Measurements from ENCODE around the gene SLIT1. TPM values are rescaled to one million over a fixed set of nuclear protein-coding genes. Genes with fewer than 3 reads are reported as not detected.

SLIT1 gene
- total RNA-seq, 4 donors from 2014 or later: 0.04 to 0.13 TPM; not detected in 2

DNA sequence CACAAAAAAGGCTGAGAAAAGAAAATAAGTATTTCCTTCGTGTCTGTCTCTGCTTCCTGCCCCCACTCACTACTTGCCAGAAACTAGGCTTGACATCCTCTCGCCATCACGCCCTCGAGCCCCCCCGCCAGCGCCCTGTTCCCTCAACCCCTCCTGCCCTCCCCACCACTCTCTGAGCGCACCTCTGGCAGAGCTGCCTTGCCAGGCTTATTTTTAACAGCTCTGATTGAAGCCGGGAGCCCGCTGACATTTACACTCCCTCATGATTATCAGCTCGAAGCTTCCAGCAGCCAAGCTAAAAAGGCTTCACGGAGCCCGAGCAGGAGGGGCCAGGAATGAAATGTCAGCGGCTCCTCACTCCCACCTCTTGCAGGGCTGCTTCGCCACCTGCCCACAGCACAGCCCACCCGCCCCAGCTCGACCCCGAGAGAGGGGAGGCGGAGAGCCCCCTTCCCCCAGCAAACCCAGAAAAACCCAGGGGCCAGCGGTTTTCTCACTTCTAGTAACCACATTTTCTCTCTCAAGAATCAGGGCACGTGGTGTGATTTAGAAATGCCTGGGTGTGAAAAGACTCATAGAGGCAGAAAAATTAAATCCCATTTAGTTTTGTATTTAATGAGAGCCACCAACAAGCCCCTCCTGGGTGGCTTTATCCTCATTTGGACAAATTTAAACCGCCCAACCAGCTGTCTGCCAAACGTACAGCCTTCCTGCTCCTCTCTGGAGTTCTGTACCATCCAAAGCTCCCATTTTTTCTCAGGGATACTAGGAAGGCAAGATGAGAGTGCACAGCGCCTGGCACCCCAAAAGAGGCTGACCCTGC lies 89.3 kb downstream of the SLIT1 start:
- Histone ChIP-seq H3K4me1 (peaks cover 0 to 21% (median 0%) of the 10 kb centered on the region in 3 donors), H3K9me3 (no peaks in the 10 kb centered on the region), H3K27ac (no peak overlapping the region), H3K27me3 (no peaks in the 10 kb centered on the region), H3K4me3 (peak overlapping the region in 1 of 2 donors; percentile 26), H3K36me3 (no peaks in the 10 kb centered on the region)
- 3 to 22% methylated on average over 8 to 14 of the region's 23 CpGs for WGBS, 2 donors (ENCODE audit: low coverage in 1 of 2)
- TF ChIP-seq POLR2A (IDR thresholded peaks at IDR 0.05): no peak
- TF ChIP-seq, protein P1, sequence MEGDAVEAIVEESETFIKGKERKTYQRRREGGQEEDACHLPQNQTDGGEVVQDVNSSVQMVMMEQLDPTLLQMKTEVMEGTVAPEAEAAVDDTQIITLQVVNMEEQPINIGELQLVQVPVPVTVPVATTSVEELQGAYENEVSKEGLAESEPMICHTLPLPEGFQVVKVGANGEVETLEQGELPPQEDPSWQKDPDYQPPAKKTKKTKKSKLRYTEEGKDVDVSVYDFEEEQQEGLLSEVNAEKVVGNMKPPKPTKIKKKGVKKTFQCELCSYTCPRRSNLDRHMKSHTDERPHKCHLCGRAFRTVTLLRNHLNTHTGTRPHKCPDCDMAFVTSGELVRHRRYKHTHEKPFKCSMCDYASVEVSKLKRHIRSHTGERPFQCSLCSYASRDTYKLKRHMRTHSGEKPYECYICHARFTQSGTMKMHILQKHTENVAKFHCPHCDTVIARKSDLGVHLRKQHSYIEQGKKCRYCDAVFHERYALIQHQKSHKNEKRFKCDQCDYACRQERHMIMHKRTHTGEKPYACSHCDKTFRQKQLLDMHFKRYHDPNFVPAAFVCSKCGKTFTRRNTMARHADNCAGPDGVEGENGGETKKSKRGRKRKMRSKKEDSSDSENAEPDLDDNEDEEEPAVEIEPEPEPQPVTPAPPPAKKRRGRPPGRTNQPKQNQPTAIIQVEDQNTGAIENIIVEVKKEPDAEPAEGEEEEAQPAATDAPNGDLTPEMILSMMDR (IDR thresholded peaks at IDR 0.05): no peak
- TF ChIP-seq POLR2AphosphoS5 (IDR thresholded peaks at IDR 0.05): no peak
- TF ChIP-seq EP300 (IDR thresholded peaks at IDR 0.05): no peak
- no peak for ATAC-seq

DNA sequence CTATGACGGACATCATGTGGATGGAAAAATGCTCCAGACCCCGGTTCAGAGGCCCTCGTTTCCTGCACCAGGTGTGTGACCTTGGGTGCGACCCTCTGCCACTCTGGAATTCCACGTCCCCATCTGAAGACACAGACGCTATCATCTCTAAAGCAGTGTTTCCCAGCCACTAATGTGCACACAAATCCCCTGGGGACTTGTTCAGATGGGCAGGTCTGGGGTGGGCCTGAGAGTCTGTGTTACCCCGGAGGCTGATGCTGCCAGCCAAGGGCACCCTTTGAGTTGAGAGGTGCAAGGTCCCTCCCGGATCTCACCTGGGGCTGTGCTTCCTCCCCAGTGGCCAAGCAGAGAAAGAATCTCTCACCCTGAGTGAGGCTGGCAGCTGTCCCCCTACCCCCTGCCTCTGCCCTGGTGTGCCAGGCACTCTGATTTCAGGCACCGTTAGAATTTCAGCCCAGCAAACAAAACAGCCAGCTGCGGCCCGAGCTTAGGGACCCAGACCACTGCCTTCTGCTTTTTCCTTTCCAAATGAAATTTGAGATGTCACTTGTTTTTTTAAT lies 90.0 kb downstream of the SLIT1 start:
- H3K4me1 ChIP-seq: peaks cover 0 to 21% (median 0%) of the 10 kb centered on the region in 3 donors
- peaks cover 2% of the 10 kb centered on the region for H3K27me3 ChIP-seq
- H3K36me3 ChIP-seq: no peaks in the 10 kb centered on the region
- 5 to 11% methylated on average over 3 to 4 of the region's 11 CpGs for WGBS, 2 donors (ENCODE audit: low coverage in 1 of 2)
- peak overlapping the region in 1 of 2 donors; percentile 26 for H3K4me3 ChIP-seq
- ATAC-seq: no peak
- H3K27ac ChIP-seq: no peak overlapping the region
- TF ChIP-seq EP300 (IDR thresholded peaks at IDR 0.05) (no peak), POLR2A (IDR thresholded peaks at IDR 0.05) (no peak), POLR2AphosphoS5 (IDR thresholded peaks at IDR 0.05) (no peak)
- TF ChIP-seq, protein P1 (IDR thresholded peaks at IDR 0.05): no peak
- no peaks in the 10 kb centered on the region for H3K9me3 ChIP-seq

DNA sequence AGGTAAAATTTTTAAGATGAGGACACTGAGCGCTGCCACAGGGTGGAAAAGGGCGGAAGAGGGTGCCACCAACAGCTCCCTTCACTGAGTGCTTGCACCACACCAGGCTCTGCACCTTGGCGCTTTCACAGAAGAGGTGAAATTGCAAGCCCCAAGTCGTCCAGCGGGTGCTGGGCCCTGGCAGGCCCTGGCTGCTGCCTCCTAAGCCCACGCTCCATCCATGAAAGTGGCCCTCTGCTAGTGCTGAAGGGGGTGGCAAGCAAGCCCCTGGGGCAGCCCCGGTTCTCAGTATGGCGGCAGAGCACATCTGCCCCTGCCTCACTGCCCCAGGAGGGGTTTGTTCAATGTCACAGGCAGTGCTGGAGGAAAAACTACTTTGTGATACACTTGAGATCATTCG lies 95.1 kb downstream of the SLIT1 start:
- Histone ChIP-seq H3K4me1 (peaks cover 0 to 4% (median 0%) of the 10 kb centered on the region in 3 donors), H3K27ac (no peak overlapping the region), H3K4me3 (no peak overlapping the region), H3K9me3 (no peaks in the 10 kb centered on the region), H3K36me3 (no peaks in the 10 kb centered on the region), H3K27me3 (peaks cover 51% of the 10 kb centered on the region)
- ATAC-seq: no peak
- no peak for TF ChIP-seq POLR2A (IDR thresholded peaks at IDR 0.05)
- TF ChIP-seq EP300 (IDR thresholded peaks at IDR 0.05): no peak
- TF ChIP-seq, protein P1 (IDR thresholded peaks at IDR 0.05): no peak
- TF ChIP-seq POLR2AphosphoS5 (IDR thresholded peaks at IDR 0.05): no peak
- 73 to 90% methylated on average over 2 to 5 of the region's 9 CpGs for WGBS, 2 donors (ENCODE audit: low coverage in 1 of 2)

DNA sequence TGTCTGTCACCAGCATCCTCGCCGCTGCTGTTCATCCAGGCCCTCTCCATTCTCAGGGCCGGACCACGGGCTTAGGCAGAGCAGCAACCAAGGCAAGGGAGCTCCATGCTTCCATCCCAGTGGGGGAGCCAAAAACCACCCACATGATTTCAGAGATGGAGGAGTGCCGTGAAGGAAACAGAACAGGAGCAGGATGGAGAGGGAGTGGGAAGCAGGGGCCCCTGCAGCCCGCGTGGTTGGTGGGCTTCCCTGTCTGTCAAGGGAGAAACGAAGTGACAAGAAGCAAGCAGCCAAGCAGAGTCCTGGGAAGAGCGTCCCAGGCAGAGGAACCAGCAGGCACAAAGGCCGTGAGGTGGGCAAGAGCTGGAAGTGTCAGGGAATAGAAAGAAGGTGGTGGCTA lies 95.7 kb downstream of the SLIT1 start:
- TF ChIP-seq POLR2A (IDR thresholded peaks at IDR 0.05) (no peak), EP300 (IDR thresholded peaks at IDR 0.05) (no peak), POLR2AphosphoS5 (IDR thresholded peaks at IDR 0.05) (no peak)
- TF ChIP-seq, protein P1 (IDR thresholded peaks at IDR 0.05): no peak
- WGBS, 2 donors (ENCODE audit: low coverage in 1 of 2): 54 to 71% methylated on average over 1 to 8 of the region's 10 CpGs
- no peak for ATAC-seq
- Histone ChIP-seq H3K27me3 (peaks cover 53% of the 10 kb centered on the region), H3K4me1 (no peaks in the 10 kb centered on the region), H3K9me3 (no peaks in the 10 kb centered on the region), H3K4me3 (no peak overlapping the region), H3K27ac (no peak overlapping the region), H3K36me3 (no peaks in the 10 kb centered on the region)
